IPS-NIHi7 (cell line): Measurements from ENCODE around the gene PID1.

Source experiments
- DNase-seq: peaks from one replicate; pipeline ENCODE4 v3.0.0; 2012; ENCODE audit warnings: mixed read lengths; ENCODE audit errors: extremely low spot score

The PID1 gene

GRCh38 chr2:229025653-229026052, 245.4 kb downstream of the PID1 start:
- DNase-seq: no peak

GRCh38 chr2:229022652-229023051, 248.4 kb downstream of the PID1 start:
- no peak for DNase-seq

DNA sequence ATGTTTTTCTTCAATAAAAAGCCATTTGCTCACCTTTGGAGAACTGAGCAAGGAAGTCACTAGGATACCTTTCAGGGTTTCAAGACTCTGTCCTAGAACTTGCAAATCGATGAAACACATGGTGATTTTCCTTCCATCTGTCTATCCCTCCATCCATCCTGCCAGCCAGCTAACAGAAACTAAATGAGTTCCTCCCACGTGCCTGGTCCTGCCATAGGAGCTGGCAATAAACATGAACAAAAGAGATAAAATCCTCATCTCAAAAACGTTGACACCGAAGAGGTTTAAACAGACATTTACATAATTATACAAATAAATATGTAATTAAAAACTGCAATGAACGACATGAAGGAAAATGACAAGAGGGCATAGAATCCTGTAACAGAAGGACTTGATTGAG, 249.0 kb downstream of the PID1 start:
- DNase-seq: no peak

GRCh38 chr2:229009816-229010215, 261.3 kb downstream of the PID1 start:
- DNase-seq: no peak

DNA sequence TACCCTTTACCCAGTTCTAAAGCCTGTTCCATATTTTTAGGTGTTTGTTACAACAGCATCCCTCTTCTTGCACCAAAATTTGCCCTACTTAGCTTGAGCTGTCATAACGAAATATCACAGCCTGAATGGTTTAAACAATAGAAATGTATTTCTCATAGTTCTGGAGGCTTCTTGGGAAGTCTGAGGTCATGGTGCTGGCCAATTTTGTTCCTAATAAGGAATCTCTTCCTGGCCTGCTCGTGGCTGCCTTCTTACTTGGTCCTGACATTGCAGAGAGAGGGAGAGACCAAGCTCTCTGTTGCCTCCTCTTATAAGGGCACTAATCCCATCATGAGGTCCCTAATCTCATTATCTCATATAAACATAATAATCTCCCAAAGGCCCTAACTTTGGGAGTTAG, 267.8 kb downstream of the PID1 start:
- DNase-seq: no peak

GRCh38 chr2:229001196-229001595, 269.9 kb downstream of the PID1 start:
- no peak for DNase-seq

- no peak for DNase-seq
Measured at GRCh38 chr2:228999326-228999725, 271.8 kb downstream of the PID1 start.

DNA sequence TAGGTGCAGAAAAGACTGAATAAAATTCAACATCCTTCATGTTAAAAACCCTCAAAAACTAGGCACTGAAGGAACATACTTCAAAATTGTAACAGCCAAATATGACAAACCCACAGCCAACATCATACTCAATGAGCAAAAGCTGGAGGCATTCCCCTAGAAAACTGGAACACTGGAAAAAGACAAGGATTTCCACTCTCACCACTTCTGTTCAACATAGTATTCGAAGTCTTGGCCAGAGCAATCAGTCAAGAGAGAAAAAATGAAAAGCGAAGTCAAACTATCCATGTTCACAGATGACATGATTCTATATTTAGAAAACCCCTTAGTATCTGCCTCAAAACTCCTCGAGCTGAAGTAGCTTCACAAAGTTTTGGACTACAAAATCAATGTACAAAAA, 282.3 kb downstream of the PID1 start:
- DNase-seq: no peak

DNA sequence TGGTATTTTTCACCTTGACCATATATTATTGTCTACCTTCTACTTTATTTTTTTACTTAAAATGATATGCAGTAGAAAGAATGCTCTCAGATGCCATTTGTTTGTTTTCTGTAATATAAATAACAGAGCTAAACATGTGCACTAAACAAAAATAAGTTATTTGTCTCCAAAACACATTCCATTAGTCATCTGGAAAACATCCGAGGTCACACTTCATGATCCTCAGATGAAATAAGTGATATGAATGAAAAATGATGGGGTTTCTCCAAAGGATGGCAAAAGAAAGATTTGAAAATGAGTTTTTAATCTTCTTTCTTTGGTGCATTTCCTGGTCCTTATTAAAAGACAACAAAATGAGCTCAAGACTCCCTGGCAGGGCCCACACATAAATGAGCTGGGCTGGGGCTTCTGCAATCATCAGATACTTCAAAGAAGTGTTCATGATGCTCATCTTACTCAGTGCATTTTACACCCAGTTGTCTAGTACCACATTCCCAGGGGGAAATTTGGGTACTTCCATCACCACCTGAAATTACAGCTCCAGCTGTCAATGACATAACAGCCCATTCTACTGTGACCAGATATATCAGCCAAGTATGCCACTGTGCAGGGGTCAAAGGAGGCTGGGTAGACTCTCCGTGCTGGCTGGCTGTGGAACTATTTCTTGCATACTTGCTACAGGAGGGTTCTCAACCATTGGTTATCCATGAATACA, 283.5 kb downstream of the PID1 start:
- DNase-seq: no peak

DNA sequence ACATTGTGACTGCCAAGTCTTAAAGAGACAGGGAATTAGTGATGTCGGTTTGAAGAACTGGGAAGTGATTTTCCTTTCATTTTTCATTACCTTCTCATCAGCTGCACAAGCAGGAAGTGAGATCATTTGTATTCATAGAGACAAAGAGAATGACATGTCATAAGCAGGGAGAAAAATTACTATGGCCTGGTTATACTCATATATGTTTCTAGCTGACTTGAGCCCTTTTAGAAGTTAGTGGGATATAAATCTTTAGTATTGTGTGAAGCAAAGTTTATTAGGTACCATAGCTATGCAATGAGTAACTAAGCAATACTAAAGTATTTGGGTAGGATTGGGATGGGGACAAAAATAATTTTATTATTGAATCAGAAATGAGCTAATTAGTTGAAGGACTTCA, 284.1 kb downstream of the PID1 start:
- no peak for DNase-seq

GRCh38 chr2:228983700-228984099, 287.4 kb downstream of the PID1 start:
- no peak for DNase-seq

DNA sequence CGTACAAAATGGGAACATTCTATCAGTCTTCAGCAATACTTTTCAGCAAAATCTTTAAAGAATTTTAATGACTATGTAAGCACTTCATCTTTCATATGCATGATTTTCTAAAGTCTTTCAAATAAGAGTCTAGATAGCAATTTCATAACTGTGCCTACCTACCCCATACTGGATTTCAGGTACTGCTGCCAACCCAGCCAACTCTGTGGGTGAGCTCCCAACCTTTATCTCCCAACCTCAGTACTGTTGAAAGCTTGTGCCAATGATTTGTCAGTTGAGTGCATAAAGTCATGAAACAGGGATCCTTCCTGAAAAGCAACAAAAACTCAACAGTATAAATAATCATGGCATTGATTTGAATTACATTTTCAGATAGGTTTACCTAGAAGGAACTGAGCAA, 296.9 kb downstream of the PID1 start:
- no peak for DNase-seq
